NOMO-1 (cell line): ENCODE data around the gene DSG4.
"Not testable (repeated sequence)": the region's sequence is repeated elsewhere in the genome, so short reads cannot be mapped to it uniquely, and the experiment has no call there.

Experiments used
- DNase-seq, 2 experiments: peaks; one replicate each; lab custom pipeline; 2025; ENCODE audit not compliant: unreplicated experiment in 2 of 2; lab: John Stamatoyannopoulos, UW

DSG4 gene, protein sequence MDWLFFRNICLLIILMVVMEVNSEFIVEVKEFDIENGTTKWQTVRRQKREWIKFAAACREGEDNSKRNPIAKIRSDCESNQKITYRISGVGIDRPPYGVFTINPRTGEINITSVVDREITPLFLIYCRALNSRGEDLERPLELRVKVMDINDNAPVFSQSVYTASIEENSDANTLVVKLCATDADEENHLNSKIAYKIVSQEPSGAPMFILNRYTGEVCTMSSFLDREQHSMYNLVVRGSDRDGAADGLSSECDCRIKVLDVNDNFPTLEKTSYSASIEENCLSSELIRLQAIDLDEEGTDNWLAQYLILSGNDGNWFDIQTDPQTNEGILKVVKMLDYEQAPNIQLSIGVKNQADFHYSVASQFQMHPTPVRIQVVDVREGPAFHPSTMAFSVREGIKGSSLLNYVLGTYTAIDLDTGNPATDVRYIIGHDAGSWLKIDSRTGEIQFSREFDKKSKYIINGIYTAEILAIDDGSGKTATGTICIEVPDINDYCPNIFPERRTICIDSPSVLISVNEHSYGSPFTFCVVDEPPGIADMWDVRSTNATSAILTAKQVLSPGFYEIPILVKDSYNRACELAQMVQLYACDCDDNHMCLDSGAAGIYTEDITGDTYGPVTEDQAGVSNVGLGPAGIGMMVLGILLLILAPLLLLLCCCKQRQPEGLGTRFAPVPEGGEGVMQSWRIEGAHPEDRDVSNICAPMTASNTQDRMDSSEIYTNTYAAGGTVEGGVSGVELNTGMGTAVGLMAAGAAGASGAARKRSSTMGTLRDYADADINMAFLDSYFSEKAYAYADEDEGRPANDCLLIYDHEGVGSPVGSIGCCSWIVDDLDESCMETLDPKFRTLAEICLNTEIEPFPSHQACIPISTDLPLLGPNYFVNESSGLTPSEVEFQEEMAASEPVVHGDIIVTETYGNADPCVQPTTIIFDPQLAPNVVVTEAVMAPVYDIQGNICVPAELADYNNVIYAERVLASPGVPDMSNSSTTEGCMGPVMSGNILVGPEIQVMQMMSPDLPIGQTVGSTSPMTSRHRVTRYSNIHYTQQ

DNA sequence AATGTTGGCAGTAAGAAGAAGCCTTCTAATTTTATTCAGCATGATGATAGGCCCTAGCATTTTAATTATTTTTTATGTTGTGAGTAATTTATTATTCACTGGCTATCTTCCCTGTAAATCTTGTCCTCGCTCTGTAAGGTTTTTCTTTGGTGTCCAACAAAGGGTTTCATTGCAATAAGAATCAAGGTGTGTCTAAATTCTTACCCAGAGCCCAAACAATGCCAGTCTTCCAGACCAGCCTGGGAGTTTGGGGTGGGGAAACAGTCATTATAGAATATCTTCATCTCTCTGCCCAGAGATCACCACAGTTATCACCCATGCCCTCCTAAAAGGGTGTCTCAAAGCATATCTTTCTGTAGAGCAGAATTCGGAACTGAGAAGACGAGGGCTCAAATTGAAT lies at the start of gene DSG4:
Gene DSG4, plus strand, starts transcription at position 301 of the 400 bp plus-strand sequence. CDS start 135 bp downstream, outside the sequence.
- no peak for DNase-seq

DNA sequence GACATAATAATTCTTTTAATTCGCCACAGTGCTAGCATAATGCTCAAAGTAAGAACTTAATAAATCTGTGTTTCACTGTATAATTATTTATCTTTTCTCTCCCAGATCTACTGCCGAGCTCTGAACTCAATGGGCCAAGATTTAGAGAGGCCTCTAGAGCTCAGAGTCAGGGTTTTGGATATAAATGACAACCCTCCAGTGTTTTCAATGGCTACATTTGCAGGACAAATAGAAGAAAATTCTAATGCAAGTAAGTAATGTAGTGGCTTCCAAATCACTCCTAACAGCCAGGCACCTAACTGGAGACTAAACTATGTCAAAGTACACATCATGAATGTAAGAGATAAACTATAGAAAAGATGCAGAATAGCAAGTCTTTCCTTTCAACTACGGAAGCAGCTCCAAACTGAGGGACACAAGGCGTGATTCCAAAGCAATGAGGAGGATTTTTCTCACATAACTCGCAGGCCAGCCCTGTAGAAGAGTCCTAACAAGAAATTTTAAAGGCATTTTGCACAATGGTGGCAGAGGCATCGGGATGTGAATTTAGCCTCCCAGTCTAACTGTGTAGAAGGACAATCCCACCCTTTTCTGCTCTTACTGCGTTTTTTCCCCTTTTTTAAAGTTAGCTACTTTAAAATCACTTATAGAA lies 46.7 kb upstream of the DSG4 start:
- no peak for DNase-seq

DNA sequence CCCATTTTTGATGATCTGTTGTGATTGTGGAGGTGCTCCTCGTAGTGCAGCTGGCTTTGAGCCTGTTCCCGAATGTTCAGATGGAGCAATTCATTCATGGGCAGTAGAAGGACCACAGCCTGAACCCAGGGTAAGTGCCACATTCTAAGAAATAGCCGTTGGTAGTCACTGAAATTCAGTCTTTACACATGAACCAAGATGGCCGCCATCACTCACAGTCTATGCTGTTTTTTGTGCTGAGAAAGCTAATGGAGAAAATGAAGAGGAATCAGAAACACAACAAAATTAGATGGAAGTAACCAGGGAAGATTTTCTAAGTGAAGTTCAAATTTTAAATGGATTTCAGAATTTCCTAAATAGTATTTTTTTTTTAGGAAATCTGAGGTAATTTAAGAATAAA lies 33.1 kb upstream of the DSG4 start:
- no peak for DNase-seq

DNA sequence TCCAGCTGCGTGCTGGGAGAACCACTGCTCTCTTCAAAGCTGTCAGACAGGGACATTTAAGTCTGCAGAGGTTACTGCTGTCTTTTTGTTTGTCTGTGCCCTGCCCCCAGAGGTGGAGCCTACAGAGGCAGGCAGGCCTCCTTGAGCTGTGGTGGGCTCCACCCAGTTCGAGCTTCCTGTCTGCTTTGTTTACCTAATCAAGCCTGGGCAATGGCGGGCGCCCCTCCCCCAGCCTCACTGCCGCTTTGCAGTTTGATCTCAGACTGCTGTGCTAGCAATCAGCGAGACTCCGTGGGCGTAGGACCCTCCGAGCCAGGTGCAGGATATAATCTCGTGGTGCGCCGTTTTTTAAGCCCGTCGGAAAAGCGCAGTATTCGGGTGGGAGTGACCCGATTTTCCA lies 23.2 kb upstream of the DSG4 start:
- DNase-seq: not testable (repeated sequence)

DNA sequence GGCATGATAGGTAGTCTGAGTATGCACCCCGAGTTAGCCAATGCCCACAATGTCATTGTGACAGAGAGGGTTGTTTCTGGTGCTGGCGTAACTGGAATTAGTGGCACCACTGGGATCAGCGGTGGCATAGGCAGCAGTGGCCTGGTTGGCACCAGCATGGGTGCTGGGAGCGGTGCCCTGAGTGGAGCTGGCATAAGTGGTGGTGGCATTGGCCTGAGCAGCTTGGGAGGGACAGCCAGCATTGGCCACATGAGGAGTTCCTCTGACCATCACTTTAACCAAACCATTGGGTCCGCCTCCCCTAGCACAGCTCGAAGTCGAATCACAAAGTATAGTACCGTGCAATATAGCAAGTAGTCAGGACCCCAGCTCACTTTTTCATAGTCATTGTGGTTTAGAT lies 21.6 kb upstream of the DSG4 start:
- no peak for DNase-seq

DNA sequence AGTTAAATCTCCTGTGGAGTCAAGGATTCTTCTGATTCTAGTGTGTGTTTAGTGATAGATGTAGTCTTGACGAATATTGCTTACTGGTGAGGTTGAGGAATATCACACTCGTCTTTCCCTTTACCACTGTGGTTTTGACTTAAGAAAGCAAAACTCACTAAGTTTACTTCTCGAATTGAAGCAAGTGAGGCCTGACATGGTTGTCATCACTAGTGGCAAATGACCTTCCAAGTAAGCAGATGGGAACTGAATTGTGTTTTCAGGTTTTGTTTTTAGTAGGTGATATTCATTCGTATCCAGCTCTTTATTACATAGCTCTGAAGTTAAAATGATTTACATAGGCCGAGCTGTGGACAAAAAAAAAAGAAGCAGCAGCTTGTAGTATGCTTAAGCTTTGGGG lies 20.6 kb upstream of the DSG4 start:
- DNase-seq: no peak

DNA sequence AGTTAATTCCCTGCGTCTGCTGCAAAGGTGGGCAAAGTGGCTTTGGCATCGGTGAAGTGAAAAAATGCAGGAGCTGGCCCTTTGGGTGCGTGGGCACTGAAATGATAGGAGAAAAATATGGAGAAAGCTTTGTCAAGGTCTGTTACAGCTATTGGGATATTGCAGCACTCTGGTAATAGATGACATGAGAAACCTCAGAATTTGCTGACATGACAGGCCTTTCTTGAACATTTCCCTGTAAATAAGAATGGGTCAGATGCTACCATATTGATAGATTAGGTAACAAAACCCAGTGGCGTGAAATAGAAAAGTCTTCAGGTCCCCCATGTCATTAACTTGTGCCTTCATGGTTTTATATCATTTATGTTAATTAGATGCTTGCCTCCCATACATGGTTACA lies 12.4 kb upstream of the DSG4 start:
- DNase-seq: no peak

DNA sequence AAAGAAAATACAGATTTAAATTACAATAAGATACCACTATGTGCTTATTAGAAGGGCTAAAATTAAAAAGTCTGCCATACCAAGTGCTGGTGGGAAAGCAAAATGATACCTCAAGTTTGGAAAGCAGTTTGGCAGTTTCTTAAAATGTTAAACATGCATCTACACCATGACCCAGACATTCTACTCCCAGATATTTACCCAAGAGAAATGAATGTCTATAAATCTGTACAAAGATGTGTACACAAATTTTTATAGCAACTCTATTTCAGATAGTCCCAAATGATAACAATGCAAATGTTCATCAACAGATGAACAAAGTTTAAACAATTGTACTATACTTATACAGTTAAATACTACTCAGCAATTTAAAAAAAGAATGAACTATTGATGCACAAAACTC lies 7.1 kb upstream of the DSG4 start:
- no peak for DNase-seq

DNA sequence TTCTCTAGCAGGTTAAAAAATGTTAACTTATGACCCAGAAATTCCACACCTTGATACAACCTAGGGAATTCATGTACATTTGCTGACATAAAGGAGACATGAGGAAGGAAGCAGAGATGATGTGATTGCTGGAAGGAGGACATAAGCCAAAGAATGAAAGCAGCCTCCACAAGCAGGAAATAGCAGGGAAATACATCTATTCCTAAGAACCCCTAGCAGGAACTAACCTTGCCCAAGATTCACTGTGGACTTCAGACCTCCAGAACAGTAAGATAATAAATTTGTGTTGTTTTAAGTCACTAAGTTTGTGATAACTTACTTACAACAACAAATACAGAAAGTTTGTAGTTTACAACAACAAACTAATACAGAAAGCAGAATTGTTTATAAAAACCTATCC lies 4.6 kb upstream of the DSG4 start:
- no peak for DNase-seq

DNA sequence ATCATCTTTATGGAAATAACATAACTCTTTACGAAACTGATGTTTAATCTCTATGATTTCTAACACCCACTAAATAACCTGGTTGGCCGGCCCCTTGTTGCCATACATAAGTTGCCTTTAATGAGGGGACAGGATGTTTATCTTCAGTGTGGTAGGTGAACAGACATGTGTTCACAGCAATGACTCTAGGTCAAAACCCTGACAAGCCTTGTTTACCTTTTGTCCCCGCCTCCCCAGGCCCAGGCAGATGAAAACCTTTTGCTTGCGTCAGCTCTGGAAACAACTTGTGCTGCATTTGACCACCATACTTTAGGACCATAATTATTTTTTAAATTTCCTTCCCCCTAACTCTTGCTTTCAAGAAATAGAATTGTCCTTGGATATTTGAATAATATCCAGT lies 2.9 kb upstream of the DSG4 start:
- no peak for DNase-seq

DNA sequence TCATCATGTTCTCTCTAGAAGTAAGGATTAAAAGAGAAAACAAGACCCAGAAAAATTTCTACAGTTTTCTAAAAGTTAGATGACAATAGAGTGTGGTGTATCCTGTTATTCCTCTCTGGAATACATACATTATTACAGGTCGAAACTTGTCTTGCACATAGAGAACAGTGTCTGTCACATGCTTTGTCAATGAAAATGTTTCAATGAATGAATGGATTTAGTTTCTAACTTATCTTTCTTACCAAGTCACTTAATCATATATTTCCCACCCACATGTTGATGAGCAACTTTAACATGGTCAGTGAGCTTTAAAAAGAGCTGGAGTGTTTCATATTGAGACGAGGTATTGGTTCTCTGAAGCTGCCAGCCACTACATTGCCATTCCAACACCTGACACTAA lies 4.3 kb downstream of the DSG4 start:
- DNase-seq: no peak

DNA sequence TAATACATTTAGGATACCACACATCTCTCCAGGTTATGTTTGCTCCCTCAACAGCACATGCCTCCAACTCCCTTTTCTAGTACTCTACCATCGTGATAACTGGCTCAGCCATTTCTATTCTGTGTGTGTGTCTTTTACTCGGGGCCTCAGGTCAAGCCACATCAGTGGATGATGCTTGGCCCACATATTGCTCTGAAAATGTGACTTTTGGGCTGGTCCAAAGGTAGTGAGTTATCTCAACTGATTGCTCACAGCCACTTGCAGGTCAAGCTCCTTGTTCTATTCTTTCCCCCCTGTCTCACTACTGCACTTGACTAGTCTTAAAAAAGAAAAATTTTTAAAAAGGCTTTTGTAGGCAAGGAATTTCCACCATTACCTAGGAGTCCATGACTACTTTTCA lies 5.5 kb downstream of the DSG4 start:
- DNase-seq: no peak

DNA sequence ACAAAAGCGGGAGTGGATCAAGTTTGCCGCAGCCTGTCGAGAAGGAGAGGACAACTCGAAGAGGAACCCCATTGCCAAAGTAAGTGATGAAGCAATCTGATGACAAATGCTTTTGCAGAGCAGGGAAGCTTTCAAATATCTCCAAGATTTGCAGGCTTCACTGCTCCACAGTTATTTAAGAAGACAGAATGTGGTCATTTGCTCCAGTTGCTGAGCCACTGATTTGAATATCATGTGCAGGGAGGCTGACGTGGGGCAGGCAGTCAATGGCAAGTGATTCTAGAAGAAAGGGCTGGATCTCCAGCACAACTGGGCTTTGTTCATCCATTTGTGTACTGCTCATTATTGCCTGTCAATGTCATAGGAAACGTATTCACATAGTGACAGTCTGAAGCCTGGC lies 10.2 kb downstream of the DSG4 start:
- DNase-seq: peak; percentile 22 to 77

DNA sequence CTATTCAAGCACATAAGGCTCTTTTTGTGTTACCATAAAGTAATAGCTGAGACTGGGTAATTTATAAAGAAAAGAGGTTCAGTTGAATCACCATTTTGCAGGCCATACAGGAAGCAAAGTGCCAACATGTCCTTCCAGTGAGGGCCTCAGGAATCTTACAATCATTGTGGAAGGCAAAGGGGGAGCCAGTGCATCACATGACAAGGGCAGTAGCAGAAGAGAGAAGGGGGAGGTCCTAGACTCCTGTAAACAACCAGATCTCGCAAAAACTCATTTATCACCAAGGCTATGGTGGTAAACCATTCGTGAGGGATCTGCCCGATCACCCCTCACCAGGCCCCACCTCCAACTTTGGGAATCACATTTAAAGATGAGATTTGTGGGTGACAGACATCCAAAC lies 16.7 kb downstream of the DSG4 start:
- no peak for DNase-seq

DNA sequence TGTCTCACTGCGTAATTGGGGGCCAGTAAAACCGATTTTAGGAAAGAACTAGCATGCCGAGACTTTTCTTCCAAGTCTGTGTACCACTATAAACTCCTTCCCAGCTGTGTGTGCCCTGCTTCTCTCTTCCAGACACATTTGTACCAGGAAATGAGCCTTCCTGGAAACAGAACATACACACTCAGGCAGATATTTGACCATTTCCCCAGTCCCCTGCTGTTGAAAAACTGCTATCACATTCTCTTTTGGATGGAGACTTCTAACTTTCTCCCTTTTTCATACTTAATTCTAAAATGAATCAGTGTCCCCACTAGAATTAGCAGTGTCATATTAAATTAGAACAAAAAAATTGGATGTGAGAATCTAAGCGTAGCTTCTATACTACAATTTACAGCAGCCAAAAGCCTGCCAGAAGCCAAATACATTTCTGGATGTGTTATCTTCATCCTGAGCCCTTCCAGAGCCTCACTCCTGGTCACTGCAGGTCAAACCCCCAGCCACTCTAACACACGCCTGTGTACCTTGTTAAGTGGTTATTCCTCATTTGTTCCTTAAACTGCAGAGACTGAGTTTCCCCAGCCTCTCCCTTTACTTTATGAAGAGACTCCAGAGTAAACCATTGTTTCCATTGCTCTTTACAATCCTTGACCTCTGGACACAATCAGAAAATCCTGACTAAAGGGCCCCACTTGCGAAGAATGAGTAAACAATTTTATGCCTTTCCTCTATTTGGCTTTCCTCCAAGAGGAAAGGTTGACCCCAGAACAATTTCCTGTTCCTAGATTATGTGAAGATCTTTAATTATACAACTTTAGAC lies 20.4 kb downstream of the DSG4 start:
- no peak for DNase-seq

DNA sequence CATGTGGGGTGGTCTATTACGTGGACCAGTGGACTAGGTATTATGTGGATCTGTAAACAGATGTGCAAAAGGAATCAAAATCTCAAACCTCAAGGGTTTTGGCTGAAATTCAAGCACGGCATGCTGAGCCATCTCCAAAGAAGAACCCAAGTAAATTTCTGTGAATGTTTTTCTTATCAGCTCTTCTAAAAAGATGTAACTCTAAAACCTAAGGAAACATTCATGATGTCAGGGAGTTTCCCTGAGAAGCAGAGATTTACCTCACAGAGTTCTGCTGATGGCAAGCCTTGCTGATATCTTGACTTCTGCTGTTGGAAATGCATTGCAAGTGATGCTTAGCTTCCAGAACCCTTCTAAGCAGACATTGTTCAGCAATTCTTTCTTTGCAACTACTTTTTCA lies 21.6 kb downstream of the DSG4 start:
- no peak for DNase-seq

DNA sequence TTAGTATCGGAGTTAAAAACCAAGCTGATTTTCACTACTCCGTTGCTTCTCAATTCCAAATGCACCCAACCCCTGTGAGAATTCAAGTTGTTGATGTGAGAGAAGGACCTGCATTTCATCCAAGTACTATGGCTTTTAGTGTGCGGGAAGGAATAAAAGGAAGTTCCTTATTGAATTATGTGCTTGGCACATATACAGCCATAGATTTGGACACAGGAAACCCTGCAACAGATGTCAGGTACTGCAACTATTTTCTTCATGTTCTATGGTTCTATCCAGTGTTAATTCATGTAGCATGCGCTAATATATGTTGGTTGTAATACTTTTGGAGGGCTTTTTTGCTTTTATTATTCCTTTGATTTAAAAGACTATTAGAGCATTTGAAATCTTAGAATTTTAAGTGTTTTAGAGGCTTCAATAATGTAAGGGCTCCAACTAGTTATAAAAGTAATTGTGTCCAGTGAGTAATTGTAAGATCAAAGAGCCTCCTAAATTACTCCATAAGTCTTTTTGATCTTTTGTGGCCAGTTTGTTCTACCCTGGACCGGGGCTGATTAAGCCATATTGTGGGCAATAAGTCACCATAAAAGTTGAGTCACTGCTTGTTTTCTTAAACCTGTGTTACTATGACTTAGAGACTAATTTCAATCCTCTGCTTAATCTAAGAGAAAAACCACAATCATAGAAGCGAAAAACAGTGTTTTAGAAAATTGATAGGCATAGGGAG lies 22.9 kb downstream of the DSG4 start:
- peak; percentile 9 to 52 for DNase-seq

DNA sequence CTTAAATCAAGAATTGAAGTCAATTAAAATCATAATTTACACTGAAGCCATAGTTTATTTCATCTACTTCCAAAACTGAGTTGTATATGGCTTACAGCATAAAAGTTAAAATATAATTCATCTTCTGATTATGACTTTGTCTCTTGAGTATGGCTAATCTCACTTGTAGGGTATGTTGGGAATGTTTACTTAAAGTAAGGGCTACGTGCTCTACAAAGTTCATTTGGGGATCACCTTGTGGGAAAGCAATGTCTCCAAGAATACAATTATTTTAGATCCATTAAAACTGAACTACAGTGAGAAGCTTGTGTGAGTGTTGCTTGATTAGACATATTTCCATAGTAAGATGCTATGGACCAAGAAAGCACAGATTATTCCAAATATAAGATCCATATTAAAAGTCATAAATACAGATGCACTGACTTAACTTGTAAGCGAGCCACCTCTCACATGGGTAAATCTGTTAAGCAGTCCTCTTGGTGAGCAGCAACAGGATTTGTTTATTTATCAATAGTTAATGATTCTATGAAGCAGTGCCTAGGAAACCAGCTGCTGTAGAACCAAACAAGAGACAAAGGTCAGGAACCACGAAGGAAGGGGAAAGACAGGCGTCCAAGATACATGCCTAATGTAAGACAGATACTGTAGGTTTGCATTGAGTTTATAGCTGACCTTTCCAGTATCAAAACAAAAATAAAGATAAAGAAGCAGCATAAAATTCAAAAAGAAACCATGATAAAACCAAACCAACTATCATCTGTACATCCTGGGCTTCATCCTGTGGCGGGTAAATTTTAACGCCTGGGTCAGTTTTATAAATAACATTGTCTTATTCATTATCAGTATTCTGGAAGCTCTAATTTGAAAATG lies 24.8 kb downstream of the DSG4 start:
- DNase-seq: no peak

DNA sequence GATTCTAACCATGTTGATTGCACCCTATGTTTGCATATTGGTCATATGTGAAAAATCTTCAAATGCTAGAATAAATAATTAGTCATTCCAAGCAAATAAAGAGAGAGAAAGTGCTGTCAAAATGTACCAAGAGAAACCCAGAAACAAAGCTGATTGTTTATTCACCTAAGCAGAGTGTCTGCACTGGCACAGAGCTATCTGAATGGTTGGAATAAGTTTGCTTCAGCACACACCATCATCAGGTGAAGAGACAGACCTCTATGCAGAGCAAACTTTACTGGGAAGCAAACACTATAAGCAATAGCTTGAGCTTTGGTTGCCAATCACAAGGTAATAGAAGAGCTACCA lies 25.4 kb downstream of the DSG4 start:
- DNase-seq: no peak
